Skeletal muscle satellite cell (primary cell): ENCODE results near the gene ZNF181.

ENCODE experiments used
- H3K27me3 ChIP-seq: 2 replicates; pipeline ENCODE4 v1.7.0; 2013; ENCODE audit warnings: low read length; ENCODE audit not compliant: control insufficient read depth, insufficient read depth
- H3K36me3 ChIP-seq: 2 replicates; pipeline ENCODE4 v1.7.0; 2013; ENCODE audit warnings: mild to moderate bottlenecking, control low read depth, low read length; ENCODE audit not compliant: insufficient read depth
- H3K4me1 ChIP-seq: 2 replicates; pipeline ENCODE4 v1.7.0; 2013; ENCODE audit warnings: low read length; ENCODE audit not compliant: control insufficient read depth, insufficient read depth
- H3K4me2 ChIP-seq: 2 replicates; pipeline ENCODE4 v1.7.0; 2013; ENCODE audit warnings: mild to moderate bottlenecking, low read length
- H3K4me3 ChIP-seq: 2 replicates; pipeline ENCODE4 v1.7.0; 2013; ENCODE audit warnings: low read length
- H3K9ac ChIP-seq: 2 replicates; pipeline ENCODE4 v1.7.0; 2013; ENCODE audit warnings: mild to moderate bottlenecking, low read depth, low read length, moderate library complexity
- H3K9me3 ChIP-seq: replicated peaks from 2 replicates; pipeline ENCODE4 v1.7.0; 2013; ENCODE audit warnings: mild to moderate bottlenecking, control low read depth, low read length

The ZNF181 gene

GRCh38 chr19:34715357-34715756 is 18.7 kb upstream of the ZNF181 start:
- H3K4me2 ChIP-seq: no peak overlapping the region
- H3K4me3 ChIP-seq: no peak overlapping the region
- no peak overlapping the region for H3K9ac ChIP-seq
- H3K36me3 ChIP-seq: no peaks in the 10 kb centered on the region
- no peaks in the 10 kb centered on the region for H3K4me1 ChIP-seq
- H3K27me3 ChIP-seq: peaks cover 6% of the 10 kb centered on the region
- peaks cover 5% of the 10 kb centered on the region for H3K9me3 ChIP-seq

GRCh38 chr19:34722353-34722752 is 11.7 kb upstream of the ZNF181 start:
- Histone ChIP-seq H3K27me3 (peaks cover 13% of the 10 kb centered on the region), H3K4me1 (no peaks in the 10 kb centered on the region), H3K9me3 (no peaks in the 10 kb centered on the region), H3K9ac (no peak overlapping the region), H3K4me2 (no peak overlapping the region), H3K36me3 (no peaks in the 10 kb centered on the region), H3K4me3 (no peak overlapping the region)

GRCh38 chr19:34725400-34725799 is 8.6 kb upstream of the ZNF181 start:
- Histone ChIP-seq H3K9me3 (no peaks in the 10 kb centered on the region), H3K36me3 (no peaks in the 10 kb centered on the region), H3K4me1 (no peaks in the 10 kb centered on the region), H3K27me3 (peaks cover 13% of the 10 kb centered on the region), H3K4me2 (no peak overlapping the region), H3K4me3 (no peak overlapping the region), H3K9ac (no peak overlapping the region)

- Histone ChIP-seq H3K27me3 (no peaks in the 10 kb centered on the region), H3K9ac (no peak overlapping the region), H3K9me3 (no peaks in the 10 kb centered on the region)
These were observed 2.8 kb upstream of the ZNF181 start for GRCh38 chr19:34731019-34731829.

GRCh38 chr19:34731964-34732363 is 2.1 kb upstream of the ZNF181 start:
- H3K4me2 ChIP-seq: no peak overlapping the region
- peaks cover 7% of the 10 kb centered on the region for H3K36me3 ChIP-seq
- H3K9me3 ChIP-seq: no peaks in the 10 kb centered on the region
- no peak overlapping the region for H3K9ac ChIP-seq
- H3K27me3 ChIP-seq: no peaks in the 10 kb centered on the region
- peaks cover 7% of the 10 kb centered on the region for H3K4me1 ChIP-seq
- H3K4me3 ChIP-seq: no peak overlapping the region

More at GRCh38 chr19:34731019-34731829, 2.8 kb upstream of the ZNF181 start:
- Histone ChIP-seq H3K4me2 (no peak overlapping the region), H3K4me3 (no peak overlapping the region), H3K36me3 (peaks cover 7% of the 10 kb centered on the region), H3K4me1 (peaks cover 7% of the 10 kb centered on the region)

- no peaks in the 10 kb centered on the region for H3K9me3 ChIP-seq
- H3K27me3 ChIP-seq: no peaks in the 10 kb centered on the region
- peaks cover 7% of the 10 kb centered on the region for H3K36me3 ChIP-seq
- peaks cover 7% of the 10 kb centered on the region for H3K4me1 ChIP-seq
- H3K4me2 ChIP-seq: peak overlapping the region; percentile 87
- peak overlapping the region; percentile 96 for H3K9ac ChIP-seq
- peak overlapping the region; percentile 76 for H3K4me3 ChIP-seq
These were observed 1.3 kb upstream of the ZNF181 start for GRCh38 chr19:34732612-34733211.

GRCh38 chr19:34733266-34733745 is 737 bp upstream of the ZNF181 start:
- Histone ChIP-seq H3K36me3 (peaks cover 7% of the 10 kb centered on the region), H3K27me3 (no peaks in the 10 kb centered on the region), H3K4me3 (peak overlapping the region; percentile 76), H3K9me3 (no peaks in the 10 kb centered on the region), H3K9ac (peak overlapping the region; percentile 96), H3K4me1 (peaks cover 7% of the 10 kb centered on the region), H3K4me2 (peak overlapping the region; percentile 87)

GRCh38 chr19:34734537-34735103 is 577 bp downstream of the ZNF181 start:
- Histone ChIP-seq H3K36me3 (peaks cover 19% of the 10 kb centered on the region), H3K4me1 (peaks cover 7% of the 10 kb centered on the region), H3K4me3 (peak overlapping the region; percentile 76), H3K9me3 (peaks cover 9% of the 10 kb centered on the region), H3K27me3 (no peaks in the 10 kb centered on the region), H3K4me2 (peak overlapping the region; percentile 87), H3K9ac (peak overlapping the region; percentile 96)

GRCh38 chr19:34744896-34745690 is 11.1 kb downstream of the ZNF181 start:
- Histone ChIP-seq H3K4me3 (no peak overlapping the region), H3K9ac (no peak overlapping the region), H3K36me3 (peaks cover 14% of the 10 kb centered on the region), H3K4me1 (no peaks in the 10 kb centered on the region), H3K9me3 (peaks cover 13% of the 10 kb centered on the region), H3K4me2 (no peak overlapping the region), H3K27me3 (no peaks in the 10 kb centered on the region)

GRCh38 chr19:34757441-34757840 is 23.4 kb downstream of the ZNF181 start:
- Histone ChIP-seq H3K27me3 (no peaks in the 10 kb centered on the region), H3K4me1 (no peaks in the 10 kb centered on the region), H3K4me2 (no peak overlapping the region), H3K9ac (no peak overlapping the region), H3K4me3 (no peak overlapping the region), H3K9me3 (peaks cover 49% of the 10 kb centered on the region), H3K36me3 (peaks cover 9% of the 10 kb centered on the region)
